ENCODE data around the gene HDAC9.

Gene HDAC9

GRCh38 chr7:18495412-18496340 lies at the start of gene HDAC9:
Gene HDAC9, plus strand, starts transcription at chr7:18495749. Its CDS starts 554 bp downstream, at chr7:18496303.
- peak within 1 kb of the TSS; percentile 82 for H3K9ac ChIP-seq (ENCODE audit: low read depth, low read length)
- peaks cover 6% of the 10 kb centered on the region for H3K4me1 ChIP-seq (ENCODE audit: insufficient read depth, low read length)
- H3K36me3 ChIP-seq (ENCODE audit: insufficient read depth, low read length) = no peaks in the 10 kb centered on the region
- H3K9me3 ChIP-seq (ENCODE audit: control insufficient read depth, insufficient read depth, low read length) = no peaks in the 10 kb centered on the region

- peaks cover 13% of the 10 kb centered on the region for H3K4me1 ChIP-seq (ENCODE audit: insufficient read depth, low read length)
- no peaks in the 10 kb centered on the region for H3K36me3 ChIP-seq (ENCODE audit: insufficient read depth, low read length)
- no peak overlapping the region for H3K9ac ChIP-seq (ENCODE audit: low read depth, low read length)
- no peaks in the 10 kb centered on the region for H3K9me3 ChIP-seq (ENCODE audit: control insufficient read depth, insufficient read depth, low read length)
These were observed 49.5 kb upstream of the HDAC9 start for GRCh38 chr7:18445916-18446520.

GRCh38 chr7:18450019-18450418 lies 45.5 kb upstream of the HDAC9 start:
- no peak overlapping the region for H3K9ac ChIP-seq (ENCODE audit: low read depth, low read length)
- H3K36me3 ChIP-seq (ENCODE audit: insufficient read depth, low read length) = no peaks in the 10 kb centered on the region
- H3K9me3 ChIP-seq (ENCODE audit: control insufficient read depth, insufficient read depth, low read length) = peaks cover 5% of the 10 kb centered on the region; the same call in 1 of the 2 replicates
- H3K4me1 ChIP-seq (ENCODE audit: insufficient read depth, low read length) = peaks cover 10% of the 10 kb centered on the region

- H3K36me3 ChIP-seq (ENCODE audit: insufficient read depth, low read length) = no peaks in the 10 kb centered on the region
- H3K4me1 ChIP-seq (ENCODE audit: insufficient read depth, low read length) = peaks cover 4% of the 10 kb centered on the region; the same call in 1 of the 2 replicates
These were observed 39.9 kb upstream of the HDAC9 start for GRCh38 chr7:18455606-18456005.

GRCh38 chr7:18457832-18458231 lies 37.7 kb upstream of the HDAC9 start:
- no peaks in the 10 kb centered on the region for H3K36me3 ChIP-seq (ENCODE audit: insufficient read depth, low read length)
- H3K9ac ChIP-seq (ENCODE audit: low read depth, low read length) = no peak overlapping the region
- H3K9me3 ChIP-seq (ENCODE audit: control insufficient read depth, insufficient read depth, low read length) = no peaks in the 10 kb centered on the region
- peaks cover 4% of the 10 kb centered on the region; the same call in 1 of the 2 replicates for H3K4me1 ChIP-seq (ENCODE audit: insufficient read depth, low read length)

More at GRCh38 chr7:18455606-18456005, 39.9 kb upstream of the HDAC9 start:
- Histone ChIP-seq H3K9me3 (ENCODE audit: control insufficient read depth, insufficient read depth, low read length) (peaks cover 5% of the 10 kb centered on the region; the same call in 1 of the 2 replicates), H3K9ac (ENCODE audit: low read depth, low read length) (no peak overlapping the region)

- peaks cover 4% of the 10 kb centered on the region; the same call in 1 of the 2 replicates for H3K4me1 ChIP-seq (ENCODE audit: insufficient read depth, low read length)
- H3K36me3 ChIP-seq (ENCODE audit: insufficient read depth, low read length) = no peaks in the 10 kb centered on the region
- H3K9ac ChIP-seq (ENCODE audit: low read depth, low read length) = no peak overlapping the region
- H3K9me3 ChIP-seq (ENCODE audit: control insufficient read depth, insufficient read depth, low read length) = no peaks in the 10 kb centered on the region
These were observed 36.7 kb upstream of the HDAC9 start for GRCh38 chr7:18458830-18459229.

GRCh38 chr7:18459484-18460245 lies 35.9 kb upstream of the HDAC9 start:
- Histone ChIP-seq H3K9ac (ENCODE audit: low read depth, low read length) (no peak overlapping the region), H3K36me3 (ENCODE audit: insufficient read depth, low read length) (no peaks in the 10 kb centered on the region), H3K4me1 (ENCODE audit: insufficient read depth, low read length) (peaks cover 4% of the 10 kb centered on the region; the same call in 1 of the 2 replicates), H3K9me3 (ENCODE audit: control insufficient read depth, insufficient read depth, low read length) (no peaks in the 10 kb centered on the region)

- Histone ChIP-seq H3K4me1 (ENCODE audit: insufficient read depth, low read length) (peaks cover 4% of the 10 kb centered on the region; the same call in 1 of the 2 replicates), H3K9ac (ENCODE audit: low read depth, low read length) (no peak overlapping the region), H3K9me3 (ENCODE audit: control insufficient read depth, insufficient read depth, low read length) (no peaks in the 10 kb centered on the region), H3K36me3 (ENCODE audit: insufficient read depth, low read length) (no peaks in the 10 kb centered on the region)
These were observed 33.6 kb upstream of the HDAC9 start for GRCh38 chr7:18461785-18462467.

GRCh38 chr7:18464830-18465229 lies 30.7 kb upstream of the HDAC9 start:
- Histone ChIP-seq H3K4me1 (ENCODE audit: insufficient read depth, low read length) (no peaks in the 10 kb centered on the region), H3K9ac (ENCODE audit: low read depth, low read length) (no peak overlapping the region), H3K36me3 (ENCODE audit: insufficient read depth, low read length) (no peaks in the 10 kb centered on the region), H3K9me3 (ENCODE audit: control insufficient read depth, insufficient read depth, low read length) (no peaks in the 10 kb centered on the region)

GRCh38 chr7:18467011-18467410 lies 28.5 kb upstream of the HDAC9 start:
- Histone ChIP-seq H3K36me3 (ENCODE audit: insufficient read depth, low read length) (no peaks in the 10 kb centered on the region), H3K9ac (ENCODE audit: low read depth, low read length) (no peak overlapping the region), H3K9me3 (ENCODE audit: control insufficient read depth, insufficient read depth, low read length) (no peaks in the 10 kb centered on the region), H3K4me1 (ENCODE audit: insufficient read depth, low read length) (no peaks in the 10 kb centered on the region)

GRCh38 chr7:18468795-18469194 lies 26.8 kb upstream of the HDAC9 start:
- Histone ChIP-seq H3K9me3 (ENCODE audit: control insufficient read depth, insufficient read depth, low read length) (no peaks in the 10 kb centered on the region), H3K36me3 (ENCODE audit: insufficient read depth, low read length) (no peaks in the 10 kb centered on the region), H3K4me1 (ENCODE audit: insufficient read depth, low read length) (no peaks in the 10 kb centered on the region), H3K9ac (ENCODE audit: low read depth, low read length) (no peak overlapping the region)

- Histone ChIP-seq H3K4me1 (ENCODE audit: insufficient read depth, low read length) (no peaks in the 10 kb centered on the region), H3K36me3 (ENCODE audit: insufficient read depth, low read length) (no peaks in the 10 kb centered on the region), H3K9ac (ENCODE audit: low read depth, low read length) (no peak overlapping the region), H3K9me3 (ENCODE audit: control insufficient read depth, insufficient read depth, low read length) (no peaks in the 10 kb centered on the region)
These were observed 26.2 kb upstream of the HDAC9 start for GRCh38 chr7:18469316-18469715.

- no peaks in the 10 kb centered on the region for H3K4me1 ChIP-seq (ENCODE audit: insufficient read depth, low read length)
- no peaks in the 10 kb centered on the region for H3K9me3 ChIP-seq (ENCODE audit: control insufficient read depth, insufficient read depth, low read length)
- no peak overlapping the region for H3K9ac ChIP-seq (ENCODE audit: low read depth, low read length)
- H3K36me3 ChIP-seq (ENCODE audit: insufficient read depth, low read length) = no peaks in the 10 kb centered on the region
These were observed 23.9 kb upstream of the HDAC9 start for GRCh38 chr7:18471476-18472160.
